ENCODE measurements around the gene MRE11. TPM values are rescaled to one million over a fixed set of nuclear protein-coding genes. Genes with fewer than 3 reads are reported as not detected.

MRE11 gene
- total RNA-seq, 1 donor from 2014 or later: 7.3 TPM

DNA sequence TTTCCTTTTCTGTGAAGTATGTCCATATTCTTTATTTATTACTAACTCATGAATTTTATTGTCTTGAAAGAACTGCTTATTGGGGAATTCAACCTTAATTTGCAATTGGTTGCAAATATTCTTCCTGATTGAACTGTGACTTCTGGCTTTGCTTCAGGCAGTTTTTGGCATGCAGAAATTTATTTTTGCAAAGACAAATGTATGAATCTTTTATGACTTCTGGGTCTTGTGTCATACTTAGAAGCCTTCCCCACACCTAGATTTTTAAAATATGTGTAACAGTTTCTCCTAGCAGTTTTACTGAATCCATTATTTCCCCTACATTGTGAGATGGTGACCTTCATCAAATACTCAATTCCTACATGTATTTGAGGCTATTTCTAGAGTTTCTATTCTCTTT lies 12.3 kb downstream of the MRE11 start:
- no peak for DNase-seq
- TF ChIP-seq, protein P1, sequence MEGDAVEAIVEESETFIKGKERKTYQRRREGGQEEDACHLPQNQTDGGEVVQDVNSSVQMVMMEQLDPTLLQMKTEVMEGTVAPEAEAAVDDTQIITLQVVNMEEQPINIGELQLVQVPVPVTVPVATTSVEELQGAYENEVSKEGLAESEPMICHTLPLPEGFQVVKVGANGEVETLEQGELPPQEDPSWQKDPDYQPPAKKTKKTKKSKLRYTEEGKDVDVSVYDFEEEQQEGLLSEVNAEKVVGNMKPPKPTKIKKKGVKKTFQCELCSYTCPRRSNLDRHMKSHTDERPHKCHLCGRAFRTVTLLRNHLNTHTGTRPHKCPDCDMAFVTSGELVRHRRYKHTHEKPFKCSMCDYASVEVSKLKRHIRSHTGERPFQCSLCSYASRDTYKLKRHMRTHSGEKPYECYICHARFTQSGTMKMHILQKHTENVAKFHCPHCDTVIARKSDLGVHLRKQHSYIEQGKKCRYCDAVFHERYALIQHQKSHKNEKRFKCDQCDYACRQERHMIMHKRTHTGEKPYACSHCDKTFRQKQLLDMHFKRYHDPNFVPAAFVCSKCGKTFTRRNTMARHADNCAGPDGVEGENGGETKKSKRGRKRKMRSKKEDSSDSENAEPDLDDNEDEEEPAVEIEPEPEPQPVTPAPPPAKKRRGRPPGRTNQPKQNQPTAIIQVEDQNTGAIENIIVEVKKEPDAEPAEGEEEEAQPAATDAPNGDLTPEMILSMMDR (IDR thresholded peaks at IDR 0.05; ENCODE audit: borderline replicate concordance): no peak
- intact Hi-C loops (cut with micrococcal nuclease): no loop called here

DNA sequence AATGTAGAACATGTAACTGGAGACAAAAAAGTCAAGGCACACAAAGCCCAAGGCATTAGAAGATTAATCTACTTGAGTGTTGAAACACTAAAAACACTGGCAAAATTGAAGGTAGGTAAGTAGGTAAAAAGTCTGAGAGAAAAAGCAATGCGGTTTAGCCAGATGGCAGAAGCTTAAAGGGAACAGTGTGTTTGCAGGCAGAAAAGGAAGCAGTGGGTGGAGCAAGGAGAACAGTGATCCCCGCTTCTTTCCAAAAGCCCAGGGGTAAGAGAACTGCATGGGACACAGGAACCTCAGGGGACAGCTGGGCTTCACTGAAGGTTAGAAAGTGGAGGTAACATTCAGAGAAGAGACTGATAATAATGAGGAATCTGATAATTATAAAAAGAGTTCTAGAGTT lies 16.0 kb downstream of the MRE11 start:
- TF ChIP-seq, protein P1 (IDR thresholded peaks at IDR 0.05; ENCODE audit: borderline replicate concordance): no peak
- Histone ChIP-seq H3K36me3 (peaks cover 66% of the 10 kb centered on the region), H3K27me3 (ENCODE audit: low read depth) (no peaks in the 10 kb centered on the region), H3K4me3 (no peak overlapping the region), H3K9me3 (replicated peaks) (no peaks in the 10 kb centered on the region), H3K4me1 (no peaks in the 10 kb centered on the region), H3K27ac (replicated peaks) (no peak overlapping the region)
- no peak for DNase-seq
- intact Hi-C loops (cut with micrococcal nuclease): no loop called here

More for the DNA sequence above, 12.3 kb downstream of the MRE11 start:
- no peak overlapping the region for H3K4me3 ChIP-seq
- peaks cover 80% of the 10 kb centered on the region for H3K36me3 ChIP-seq
- no peak overlapping the region for H3K27ac ChIP-seq (replicated peaks)
- no peaks in the 10 kb centered on the region for H3K9me3 ChIP-seq (replicated peaks)
- no peaks in the 10 kb centered on the region for H3K4me1 ChIP-seq
- H3K27me3 ChIP-seq (ENCODE audit: low read depth): no peaks in the 10 kb centered on the region

DNA sequence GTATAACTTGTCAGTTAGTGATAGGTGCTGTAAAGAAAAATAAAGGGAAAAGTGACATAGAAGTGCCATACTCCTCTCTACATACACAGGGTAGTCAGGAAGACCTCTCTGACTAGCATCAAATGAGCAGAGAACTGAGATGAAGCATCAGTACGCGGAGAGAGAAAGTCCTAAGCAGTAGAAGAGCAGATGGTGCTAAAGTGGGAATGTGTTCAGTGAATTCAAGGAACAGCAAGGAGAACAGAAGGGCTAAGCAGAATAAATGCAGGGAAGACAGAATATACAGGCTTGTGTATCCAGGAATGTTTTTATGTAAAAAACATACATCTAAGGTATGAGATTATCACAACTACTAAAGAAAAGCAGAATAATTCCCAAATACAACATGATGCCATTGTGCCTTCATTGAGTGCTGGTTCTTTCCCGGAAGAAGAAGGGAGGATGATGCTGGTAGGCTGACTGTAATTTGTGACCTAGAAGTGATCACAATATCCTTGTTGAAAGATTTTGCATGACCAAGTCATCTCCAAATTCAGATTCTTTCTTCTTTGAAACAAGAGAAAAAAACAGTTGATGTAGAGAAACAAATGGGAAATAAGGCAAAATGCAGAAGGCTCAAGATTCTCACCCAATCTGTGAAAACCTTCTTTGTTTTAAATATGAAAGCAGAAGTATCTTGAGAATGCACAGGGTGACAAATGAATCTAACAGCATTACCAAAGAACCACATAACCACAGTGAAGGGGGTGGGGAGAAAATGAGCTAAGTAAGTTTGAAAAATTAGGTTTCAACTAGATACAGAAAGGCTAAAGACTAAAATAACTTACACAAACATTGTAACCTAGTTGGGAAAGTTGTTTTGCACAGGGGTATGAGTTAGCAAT lies 20.5 kb downstream of the MRE11 start:
- DNase-seq: no peak
- no peaks in the 10 kb centered on the region for H3K4me1 ChIP-seq
- H3K27me3 ChIP-seq (ENCODE audit: low read depth): no peaks in the 10 kb centered on the region
- H3K36me3 ChIP-seq: peaks cover 62% of the 10 kb centered on the region
- no peaks in the 10 kb centered on the region for H3K9me3 ChIP-seq (replicated peaks)
- H3K4me3 ChIP-seq: no peak overlapping the region
- intact Hi-C loops (cut with micrococcal nuclease): no loop called here
- H3K27ac ChIP-seq (replicated peaks): no peak overlapping the region
- TF ChIP-seq, protein P1 (IDR thresholded peaks at IDR 0.05; ENCODE audit: borderline replicate concordance): no peak

DNA sequence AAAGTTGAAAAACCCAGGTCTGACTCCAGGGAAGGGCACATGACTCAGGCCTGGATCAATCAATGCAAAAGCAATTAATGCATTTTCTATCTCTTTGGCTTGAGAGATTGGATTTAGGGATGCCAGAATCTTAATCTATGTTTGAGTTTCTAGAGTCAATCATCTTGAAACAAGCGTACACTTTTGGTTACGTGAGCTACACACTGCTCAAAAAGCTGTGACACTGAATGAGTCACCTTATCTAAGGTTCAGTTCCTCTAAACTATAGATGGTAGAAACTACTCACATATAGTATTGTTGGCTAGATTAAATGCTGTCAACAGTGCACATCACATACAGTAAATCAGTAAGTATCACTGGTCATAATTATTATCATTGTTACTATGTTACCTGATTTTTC lies 24.2 kb downstream of the MRE11 start:
- no peaks in the 10 kb centered on the region for H3K4me1 ChIP-seq
- H3K4me3 ChIP-seq: no peak overlapping the region
- no peaks in the 10 kb centered on the region for H3K27me3 ChIP-seq (ENCODE audit: low read depth)
- TF ChIP-seq, protein P1 (IDR thresholded peaks at IDR 0.05; ENCODE audit: borderline replicate concordance): no peak
- no peak overlapping the region for H3K27ac ChIP-seq (replicated peaks)
- intact Hi-C loops (cut with micrococcal nuclease): no loop called here
- no peak for DNase-seq
- peaks cover 69% of the 10 kb centered on the region for H3K36me3 ChIP-seq
- H3K9me3 ChIP-seq (replicated peaks): no peaks in the 10 kb centered on the region

DNA sequence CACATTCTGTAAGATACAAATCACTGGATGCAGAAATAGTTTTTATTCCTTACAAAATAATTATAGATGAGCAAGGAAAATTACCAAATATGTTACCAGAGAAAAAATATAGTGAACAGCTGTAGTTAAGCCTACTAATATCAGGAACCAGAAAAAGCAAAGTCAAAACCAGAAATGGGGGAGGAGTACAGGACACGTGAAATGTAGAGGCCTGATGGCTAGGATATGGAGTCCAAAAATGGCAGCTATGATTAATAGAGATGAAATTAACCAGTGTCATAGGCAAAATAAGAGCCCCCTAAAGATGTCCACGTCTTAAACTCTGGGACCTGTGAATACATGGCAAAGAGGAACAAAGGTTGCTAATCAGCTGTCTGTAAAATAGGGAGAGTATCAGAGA lies 34.1 kb downstream of the MRE11 start:
- Histone ChIP-seq H3K36me3 (peaks cover 65% of the 10 kb centered on the region), H3K4me1 (no peaks in the 10 kb centered on the region), H3K4me3 (no peak overlapping the region), H3K9me3 (replicated peaks) (no peaks in the 10 kb centered on the region), H3K27me3 (ENCODE audit: low read depth) (no peaks in the 10 kb centered on the region), H3K27ac (replicated peaks) (no peak overlapping the region)
- TF ChIP-seq, protein P1 (IDR thresholded peaks at IDR 0.05; ENCODE audit: borderline replicate concordance): no peak
- no peak for DNase-seq
- intact Hi-C loops (cut with micrococcal nuclease): no loop called here

Measured in left ventricle myocardium inferior (tissue), 1 donor.